HG03571 (cell line): ENCODE data around the gene MT1A.

Source experiments
- ATAC-seq: cut with Tn5 transposase; IDR thresholded peaks from one replicate; pipeline ENCODE4 v1.9.1; 2021; ENCODE audit not compliant: unreplicated experiment

Gene MT1A

DNA sequence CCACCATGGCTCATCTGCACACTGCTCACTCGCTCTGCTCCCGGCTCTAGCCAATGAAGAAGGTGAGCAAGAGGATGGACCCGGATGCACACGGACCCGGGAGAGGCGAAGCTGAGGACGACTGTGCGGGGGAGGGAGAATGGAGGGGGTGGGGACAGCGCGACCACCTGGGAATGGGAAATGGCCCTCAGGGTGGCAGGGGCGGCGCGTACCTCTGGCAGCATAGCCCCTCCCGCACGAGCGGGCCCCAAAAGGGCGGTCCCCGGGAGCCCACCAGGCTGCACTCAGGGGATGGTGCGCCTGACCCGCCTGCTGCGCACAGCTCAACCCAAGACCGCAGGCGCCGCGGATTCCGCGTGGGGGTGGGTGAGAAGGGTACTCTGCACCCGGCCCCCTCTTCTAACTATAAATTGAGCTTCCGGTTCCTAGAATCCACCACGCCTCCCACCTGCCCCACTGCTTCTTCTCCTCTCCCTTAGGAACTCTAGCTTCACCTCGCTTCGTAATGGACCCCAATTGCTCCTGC is 37.3 kb downstream of the MT1A start:
- ATAC-seq: no peak

- no peak for ATAC-seq
Observed at GRCh38 chr16:56677474-56677873, 39.0 kb downstream of the MT1A start.

GRCh38 chr16:56679078-56679730 is 40.7 kb downstream of the MT1A start:
- no peak for ATAC-seq

DNA sequence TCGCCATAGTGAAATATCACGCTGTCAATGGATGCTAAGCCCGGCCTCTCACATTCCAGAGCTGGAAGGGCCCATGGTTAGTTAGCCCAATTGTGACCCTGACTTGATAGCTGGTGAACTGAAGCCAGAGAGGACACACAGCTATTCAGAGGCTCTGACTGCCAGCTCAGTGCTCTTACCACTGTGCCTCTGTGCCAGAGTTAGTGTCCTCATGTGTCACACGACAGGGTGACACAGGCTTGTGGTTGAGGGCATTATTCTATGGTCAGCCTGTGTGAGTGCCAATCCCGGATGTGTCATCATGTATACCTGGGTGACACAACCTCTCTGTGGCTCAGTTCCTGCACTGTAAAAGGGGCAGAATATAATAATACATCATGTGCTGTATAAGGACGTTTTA is 41.4 kb downstream of the MT1A start:
- ATAC-seq: no peak

DNA sequence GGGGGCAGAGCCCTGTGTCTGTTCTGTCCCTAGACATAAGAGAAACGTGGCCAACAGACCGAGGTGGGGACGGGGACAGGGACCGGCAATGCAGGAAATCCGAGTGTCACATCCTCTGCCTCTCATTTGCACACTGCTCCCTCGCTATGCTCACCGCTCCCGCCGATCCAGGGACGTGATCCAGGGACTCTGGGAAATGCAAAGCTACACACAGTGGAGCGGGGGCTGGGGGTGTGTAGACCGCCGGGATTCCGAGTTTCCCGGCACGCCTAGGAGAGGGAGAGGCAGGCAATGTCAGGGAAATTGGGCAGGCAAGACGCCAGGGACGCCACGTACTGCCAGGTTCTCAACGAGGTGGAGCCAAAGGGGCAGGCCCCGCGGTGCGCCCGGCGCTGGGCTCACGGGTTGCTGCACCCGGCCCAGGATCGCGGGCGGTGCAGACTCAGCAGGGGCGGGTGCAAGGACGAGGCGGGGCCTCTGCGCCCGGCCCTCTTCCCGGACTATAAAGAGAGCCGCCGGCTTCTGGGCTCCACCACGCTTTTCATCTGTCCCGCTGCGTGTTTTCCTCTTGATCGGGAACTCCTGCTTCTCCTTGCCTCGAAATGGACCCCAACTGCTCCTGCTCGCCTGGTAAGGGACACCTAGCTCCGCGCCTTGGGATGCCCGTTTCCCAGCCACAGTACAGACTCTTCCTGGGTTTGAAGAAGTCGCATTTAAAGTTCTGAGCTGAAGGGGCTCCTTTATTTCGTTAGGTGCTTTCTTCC is 43.7 kb downstream of the MT1A start, which contains the start of gene MT1X:
MT1X (plus strand) TSS at position 532 of the 764 bp plus-strand sequence; CDS start at position 603, 71 bp downstream.
- peak; percentile 97 for ATAC-seq

- ATAC-seq: no peak
Observed at GRCh38 chr16:56682703-56683397, 44.4 kb downstream of the MT1A start.

GRCh38 chr16:56683424-56684172 is 45.1 kb downstream of the MT1A start:
- no peak for ATAC-seq

GRCh38 chr16:56684256-56684925 is 45.9 kb downstream of the MT1A start:
- ATAC-seq: no peak

- no peak for ATAC-seq
Observed at GRCh38 chr16:56684926-56685590, 46.6 kb downstream of the MT1A start.

DNA sequence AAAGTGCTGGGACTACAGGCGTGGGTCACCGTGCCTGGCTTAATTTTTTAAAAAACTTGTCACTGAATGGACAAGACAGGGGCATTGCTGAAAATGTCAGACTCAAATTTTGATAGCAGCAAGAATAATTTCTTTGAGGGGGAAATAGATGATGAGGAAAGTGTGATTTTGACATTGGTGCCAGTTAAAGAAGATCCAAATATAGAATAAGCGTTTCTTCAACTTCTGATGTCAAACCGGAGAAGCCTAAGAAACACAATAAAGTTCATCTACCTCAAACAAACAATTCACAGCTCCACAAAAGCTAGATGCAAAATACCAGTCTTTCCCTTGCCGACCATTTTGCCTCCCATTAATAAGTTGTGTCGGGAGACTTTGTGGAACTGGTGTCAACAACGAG is 48.3 kb downstream of the MT1A start:
- no peak for ATAC-seq

DNA sequence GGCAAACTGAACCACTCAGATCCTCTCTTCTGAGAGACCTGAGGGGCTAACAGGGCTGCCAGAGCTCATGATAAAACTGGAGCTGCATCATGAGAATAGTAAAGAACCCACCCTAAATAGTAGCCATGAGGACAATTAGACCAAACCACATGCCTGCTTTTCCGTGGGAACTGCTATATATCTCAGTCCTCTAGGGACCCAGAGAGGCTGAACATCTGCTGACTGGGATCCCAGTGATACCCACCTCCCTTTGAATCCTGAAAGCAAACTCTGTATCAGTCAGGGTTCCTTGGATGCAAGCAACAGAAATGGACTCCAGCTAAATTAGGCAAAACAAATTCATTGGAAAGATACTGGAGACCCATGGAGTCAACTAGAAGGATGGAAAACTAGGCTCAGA is 50.3 kb downstream of the MT1A start:
- no peak for ATAC-seq

DNA sequence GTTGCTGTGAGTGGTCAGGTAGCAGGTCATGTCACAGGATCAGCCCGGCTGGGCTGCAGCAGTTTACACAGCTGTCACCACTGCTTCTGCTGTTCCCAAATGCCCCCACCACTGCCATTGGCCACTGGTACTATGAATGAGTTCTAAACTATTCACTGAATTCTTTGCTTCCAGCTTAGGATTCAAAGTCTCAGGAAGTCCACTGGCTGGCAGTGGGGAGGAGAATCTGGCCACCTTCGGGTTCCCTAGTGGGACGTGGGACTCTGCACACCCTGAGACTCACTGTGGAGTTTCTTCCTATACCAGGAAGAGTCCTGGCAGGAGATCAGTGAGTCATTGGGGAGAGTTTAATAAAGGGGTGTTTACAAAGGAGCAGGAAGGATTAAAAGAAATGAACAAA is 50.7 kb downstream of the MT1A start:
- ATAC-seq: no peak
